H1 (cell line): Measurements from ENCODE around the gene UQCRQ. TPM values are rescaled to one million over a fixed set of nuclear protein-coding genes. Genes with fewer than 3 reads are reported as not detected.

Experiments used
- CTCF ChIA-PET: fragments of 300-600 bp; sonication (Branson Sonifier 250); formaldehyde crosslinking; loops from one replicate; lab custom pipeline; 2021; ENCODE audit not compliant: partially characterized antibody; lab: Charles Lee
- POLR2A ChIA-PET: fragments of 300-600 bp; sonication (Branson Sonifier 250); formaldehyde crosslinking; loops from one replicate; lab custom pipeline; 2021; ENCODE audit warnings: inconsistent platforms; ENCODE audit not compliant: partially characterized antibody; lab: Charles Lee
- DNase-seq, 2 experiments: peaks; one replicate each; pipeline versions ENCODE4 v3.0.0 to v3.0.0-alpha.2; 2010 to 2022; ENCODE audit warnings: low spot score in 2 of 2, low read depth in 1 of 2, mixed read lengths in 1 of 2
- FAIRE-seq: peaks from 2 replicates; lab custom pipeline; 2011; peaks lifted over from hg19 to GRCh38; lab: Jason Lieb, UNC
- H2AFZ ChIP-seq: 2 replicates; pipeline ENCODE4 v1.8.1; 2012; ENCODE audit warnings: low read length, inconsistent platforms
- H2AK5ac ChIP-seq: 2 replicates; pipeline ENCODE4 v1.6.1; 2013; ENCODE audit warnings: low read depth, low read length
- H2BK120ac ChIP-seq: replicated peaks from 2 replicates; pipeline ENCODE3; 2013; ENCODE audit warnings: low read depth, low read length, inconsistent platforms
- H2BK12ac ChIP-seq: 2 replicates; pipeline ENCODE4 v1.6.1; 2013; ENCODE audit warnings: low read depth, low read length
- H2BK15ac ChIP-seq: 2 replicates; pipeline ENCODE4 v1.6.1; 2013; ENCODE audit warnings: low read length
- H2BK20ac ChIP-seq: 2 replicates; pipeline ENCODE4 v1.6.1; 2013; ENCODE audit warnings: low read length
- H2BK5ac ChIP-seq: 2 replicates; pipeline ENCODE4 v1.6.1; 2013; ENCODE audit warnings: low read depth, low read length
- H3K14ac ChIP-seq: 2 replicates; pipeline ENCODE4 v1.6.1; 2013; ENCODE audit warnings: inconsistent platforms; ENCODE audit not compliant: insufficient read length
- H3K18ac ChIP-seq: 2 replicates; pipeline ENCODE4 v1.6.1; 2013; ENCODE audit warnings: low read length; ENCODE audit errors: extremely low read depth
- H3K23ac ChIP-seq: 2 replicates; pipeline ENCODE4 v1.6.1; 2013; ENCODE audit warnings: inconsistent platforms; ENCODE audit not compliant: insufficient read length
- H3K23me2 ChIP-seq: 2 replicates; pipeline ENCODE4 v1.6.1; 2013; ENCODE audit warnings: low read depth, low read length
- H3K27ac ChIP-seq: 2 replicates; pipeline ENCODE4 v1.6.1; 2011; ENCODE audit warnings: low read depth, low read length, inconsistent platforms
- H3K27me3 ChIP-seq, 4 experiments: replicated peaks in 1 of 4; 1 replicate in 1 of 4; 2 replicates in 3 of 4; pipeline versions ENCODE4 v1.6.1 to v1.8.1; 2011 to 2013; ENCODE audit warnings: low read length in 3 of 4, mild to moderate bottlenecking in 3 of 4, inconsistent platforms in 2 of 4, mixed read lengths in 2 of 4, moderate library complexity in 1 of 4; ENCODE audit not compliant: control insufficient read depth in 3 of 4, insufficient read depth in 3 of 4; ENCODE audit errors: extremely low read depth in 1 of 4
- H3K36me3 ChIP-seq, 4 experiments: 2 replicates each; pipeline versions ENCODE4 v1.6.1 to v1.8.1; 2011 to 2013; ENCODE audit warnings: mild to moderate bottlenecking in 4 of 4, low read length in 3 of 4, moderate library complexity in 2 of 4, control low read depth in 1 of 4, inconsistent platforms in 1 of 4; ENCODE audit not compliant: insufficient read depth in 4 of 4, control insufficient read depth in 2 of 4
- H3K4ac ChIP-seq: replicated peaks from 2 replicates; pipeline ENCODE3; 2013; ENCODE audit warnings: low read length, low read depth, mixed read lengths, inconsistent platforms; ENCODE audit not compliant: insufficient read length
- H3K4me1 ChIP-seq, 4 experiments: replicated peaks in 1 of 4; 1 replicate in 1 of 4; 2 replicates in 3 of 4; pipeline versions ENCODE4 v1.6.1 to v1.8.1; 2011 to 2013; ENCODE audit warnings: low read length in 3 of 4, inconsistent platforms in 2 of 4, mixed read lengths in 1 of 4; ENCODE audit not compliant: insufficient read depth in 4 of 4, control insufficient read depth in 3 of 4
- H3K4me2 ChIP-seq, 2 experiments: 2 replicates each; pipeline versions ENCODE4 v1.6.1 to v1.8.1; 2011 to 2013; ENCODE audit warnings: low read depth in 2 of 2, low read length in 2 of 2, control low read depth in 1 of 2, inconsistent platforms in 1 of 2, mild to moderate bottlenecking in 1 of 2; ENCODE audit not compliant: insufficient read depth in 1 of 2
- H3K4me3 ChIP-seq, 4 experiments: fragments of 200-600, 300-600 bp in 1 of 4; sonication (generic), shearing (Covaris generic), sonication (Bioruptor Twin) in 1 of 4; 2 replicates each; pipeline versions ENCODE4 v1.5.1 to v1.8.1; 2011 to 2016; ENCODE audit warnings: low read length in 4 of 4, low read depth in 3 of 4, control low read depth in 2 of 4, inconsistent platforms in 2 of 4, mild to moderate bottlenecking in 2 of 4, mixed read lengths in 1 of 4, moderate library complexity in 1 of 4; ENCODE audit not compliant: insufficient read depth in 2 of 4; ENCODE audit errors: extremely low read depth in 1 of 4
- H3K56ac ChIP-seq: replicated peaks from 2 replicates; pipeline ENCODE3; 2013; ENCODE audit warnings: low read depth, mild to moderate bottlenecking, mixed read lengths, low read length, inconsistent platforms; ENCODE audit not compliant: insufficient read length
- H3K79me1 ChIP-seq: 2 replicates; pipeline ENCODE4 v1.6.1; 2013; ENCODE audit warnings: low read depth, low read length, control low read depth
- H3K79me2 ChIP-seq, 2 experiments: 2 replicates each; pipeline versions ENCODE4 v1.6.1 to v1.8.1; 2012 to 2013; ENCODE audit warnings: low read length in 2 of 2, mild to moderate bottlenecking in 2 of 2, inconsistent platforms in 1 of 2; ENCODE audit not compliant: insufficient read depth in 2 of 2, control insufficient read depth in 1 of 2
- H3K9ac ChIP-seq, 4 experiments: replicated peaks in 1 of 4; 1 replicate in 1 of 4; 2 replicates in 3 of 4; pipeline versions ENCODE4 v1.6.1 to v1.8.1; 2011 to 2013; ENCODE audit warnings: low read depth in 3 of 4, low read length in 3 of 4, control low read depth in 2 of 4, mild to moderate bottlenecking in 2 of 4, moderate library complexity in 2 of 4, inconsistent platforms in 1 of 4; ENCODE audit errors: extremely low read depth in 1 of 4
- H3K9me3 ChIP-seq, 2 experiments: 2 replicates each; pipeline versions ENCODE4 v1.6.1 to v1.8.1; 2012 to 2013; ENCODE audit warnings: mild to moderate bottlenecking in 2 of 2, moderate library complexity in 2 of 2, control low read depth in 1 of 2, inconsistent platforms in 1 of 2, low read depth in 1 of 2, low read length in 1 of 2, mixed read lengths in 1 of 2; ENCODE audit not compliant: insufficient read depth in 2 of 2
- H4K20me1 ChIP-seq, 2 experiments: replicated peaks in 1 of 2; 2 replicates each; pipeline versions ENCODE3 to v1.8.1; 2011 to 2013; ENCODE audit warnings: inconsistent platforms in 2 of 2, low read length in 2 of 2, mild to moderate bottlenecking in 1 of 2; ENCODE audit not compliant: insufficient read depth in 2 of 2, control insufficient read depth in 1 of 2
- H4K5ac ChIP-seq: 2 replicates; pipeline ENCODE4 v1.6.1; 2013; ENCODE audit warnings: low read length, low read depth, mixed read lengths, inconsistent platforms; ENCODE audit not compliant: insufficient read length
- H4K8ac ChIP-seq: 2 replicates; pipeline ENCODE4 v1.8.0; 2013; ENCODE audit warnings: mild to moderate bottlenecking, moderate library complexity, low read length, inconsistent platforms; ENCODE audit not compliant: insufficient read depth; ENCODE audit errors: extremely low read depth
- H4K91ac ChIP-seq: replicated peaks from 2 replicates; pipeline ENCODE3; 2013; ENCODE audit warnings: low read length, mixed read lengths, inconsistent platforms; ENCODE audit not compliant: insufficient read length
- JUN ChIP-seq: IDR thresholded peaks from 2 replicates; pipeline ENCODE4 v1.6.1; 2011; ENCODE audit warnings: low read depth, mild to moderate bottlenecking, improper control_type of control experiment, low read length
- POLR2A ChIP-seq, 2 experiments: IDR thresholded peaks; 1 replicate in 1 of 2; 2 replicates in 1 of 2; pipeline ENCODE4 v1.6.1; 2011; ENCODE audit warnings: low read depth in 2 of 2, low read length in 2 of 2, mild to moderate bottlenecking in 2 of 2; ENCODE audit errors: control extremely low read depth in 1 of 2
- WGBS, 2 experiments: shearing (Covaris generic) in 1 of 2; methylation state at CpG; one replicate each; pipeline versions ENCODE4 v1.1.6 to v1.1.7; 2013 to 2015; ENCODE audit warnings: low lambda C conversion rate in 2 of 2, mixed read lengths in 2 of 2, inconsistent platforms in 1 of 2, low coverage in 1 of 2, missing lambda C conversion rate in 1 of 2; ENCODE audit not compliant: insufficient replicate concordance in 2 of 2, insufficient coverage in 1 of 2, insufficient read length in 1 of 2; ENCODE audit errors: extremely low coverage in 1 of 2, missing lambda C conversion rate in 1 of 2; 5-methylcytosine and 5-hydroxymethylcytosine counted together
- polyA plus RNA-seq, 7 experiments: library from polyadenylated mRNA; depleted of rRNA in 3 of 7; stranded (reverse) in 5 of 7; unstranded in 2 of 7; fragments of >200 nt in 5 of 7; fragments of 200-250 nt in 2 of 7; gene quantifications; 1 replicate in 5 of 7; 2 replicates in 1 of 7; 4 replicates in 1 of 7; pipeline versions ENCODE4 v1.2.1 to v1.2.3, GENCODE V29; 2011 to 2013; ENCODE audit warnings: missing spikeins in 2 of 7, mixed read lengths in 2 of 7
- total RNA-seq: library from RNA; stranded (reverse); fragmentation: NEBNext Ultra II Directional; extraction: Animal tissue kit (Norgen Biotek cat#: 25700); gene quantifications from 2 replicates; pipeline ENCODE4 v1.2.1, GENCODE V29; 2021

UQCRQ gene
- total and polyA plus RNA-seq, 2 of the 8 experiments (the other 6 are each of a cell fraction or from before 2014, with no cell fraction given), result 177 to 293 TPM

GRCh38 chr5:132873930-132874271 is 7.5 kb downstream of the UQCRQ start:
- H4K8ac ChIP-seq, result no peak overlapping the region
- no peaks in the 10 kb centered on the region for H3K79me2 ChIP-seq
- H3K27me3 ChIP-seq, result no peaks in the 10 kb centered on the region
- H3K9ac ChIP-seq, result no peak overlapping the region
- no peak overlapping the region for H3K4me3 ChIP-seq
- no peaks in the 10 kb centered on the region for H3K79me1 ChIP-seq
- no peaks in the 10 kb centered on the region for H3K4me1 ChIP-seq
- H4K20me1 ChIP-seq, result no peaks in the 10 kb centered on the region
- WGBS, 2 experiments, result 85% methylated on average over 3 of the region's 3 CpGs; no CpG with 5 or more reads in 1 of the 2 experiments
- no peaks in the 10 kb centered on the region for H3K9me3 ChIP-seq
- peaks cover 2% of the 10 kb centered on the region; the same call in 1 of the 2 replicates for H3K23me2 ChIP-seq
- no peak overlapping the region for H3K14ac ChIP-seq
- H2BK15ac ChIP-seq, result no peak overlapping the region
- H3K4ac ChIP-seq, result no peak overlapping the region
- no peak for DNase-seq
- TF ChIP-seq JUN (no peak), POLR2A (IDR thresholded peaks at IDR 0.05; ENCODE audit: control extremely low read depth in 1 of 2, low read depth in 2 of 2, low read length in 2 of 2) (0 out of 3 replicates have a peak, but pooled peaks of 1 of the 2 experiments have one; percentile 14)
- H3K27ac ChIP-seq, result no peak overlapping the region
- no peak overlapping the region for H3K4me2 ChIP-seq
- no peak overlapping the region for H2AFZ ChIP-seq
- ChIA-PET POLR2A (interaction anchor here (1.5 kb wide), 1 partner anchor 17 kb away, joined by 3 read pairs; no protein-coding TSS in a partner anchor), CTCF (interaction anchor here (2.0 to 32.2 kb wide), 2 partner anchors 9 to 44 kb away, joined by 10 to 465 read pairs; partner anchors contain the start of gene SHROOM1)
- H3K23ac ChIP-seq, result no peak overlapping the region
- H4K91ac ChIP-seq, result no peak overlapping the region
- no peak overlapping the region for H4K5ac ChIP-seq
- H3K36me3 ChIP-seq, result peaks cover 2 to 23% (median 12%) of the 10 kb centered on the region in 4 experiments; a peak in 6 of 8 replicates
- H2AK5ac ChIP-seq, result no peak overlapping the region
- no peak overlapping the region for H2BK5ac ChIP-seq
- H2BK20ac ChIP-seq, result no peak overlapping the region
- no peak overlapping the region for H3K18ac ChIP-seq
- no peak overlapping the region for H2BK120ac ChIP-seq
- no peak overlapping the region for H2BK12ac ChIP-seq
- no peak overlapping the region for H3K56ac ChIP-seq
- no peak for FAIRE-seq
